HAP-1 (cell line): Measurements from ENCODE around the gene RPP25L.
"Not testable (repeated sequence)": the region's sequence is repeated elsewhere in the genome, so short reads cannot be mapped to it uniquely, and the experiment has no call there.

Source experiments
- DNase-seq, 2 experiments: peaks; one replicate each; pipeline ENCODE4 v3.0.0-alpha.2; 2016 to 2020; ENCODE audit warnings: low spot score in 2 of 2
- H3K27me3 ChIP-seq: fragments of 250-450 bp; sonication (Bioruptor Pico); 2 replicates; pipeline ENCODE4 v1.5.1; 2020; ENCODE audit warnings: low read depth, mild to moderate bottlenecking, moderate library complexity
- H3K36me3 ChIP-seq: fragments of 250-450 bp; sonication (Bioruptor Pico); replicated peaks from 2 replicates; pipeline ENCODE4 v1.5.1; 2020; ENCODE audit warnings: mild to moderate bottlenecking
- H3K4me1 ChIP-seq: fragments of 250-450 bp; sonication (Bioruptor Pico); 2 replicates; pipeline ENCODE4 v1.5.1; 2020; ENCODE audit warnings: mild to moderate bottlenecking
- H3K4me3 ChIP-seq: fragments of 250-450 bp; sonication (Bioruptor Pico); 2 replicates; pipeline ENCODE4 v1.5.1; 2020; ENCODE audit warnings: mild to moderate bottlenecking, moderate library complexity
- H3K9me3 ChIP-seq: fragments of 250-450 bp; sonication (Bioruptor Pico); 2 replicates; pipeline ENCODE4 v1.5.1; 2020; ENCODE audit warnings: mild to moderate bottlenecking, moderate library complexity
- in situ Hi-C: fragments of 300-500 bp; cut with MboI; formaldehyde crosslinking; loops from 3 replicates; pipeline ENCODE4 v1.14.3; 2020; ENCODE audit warnings: low sequenced_read_pairs, inconsistent platforms, mixed read lengths

RPP25L gene

DNA sequence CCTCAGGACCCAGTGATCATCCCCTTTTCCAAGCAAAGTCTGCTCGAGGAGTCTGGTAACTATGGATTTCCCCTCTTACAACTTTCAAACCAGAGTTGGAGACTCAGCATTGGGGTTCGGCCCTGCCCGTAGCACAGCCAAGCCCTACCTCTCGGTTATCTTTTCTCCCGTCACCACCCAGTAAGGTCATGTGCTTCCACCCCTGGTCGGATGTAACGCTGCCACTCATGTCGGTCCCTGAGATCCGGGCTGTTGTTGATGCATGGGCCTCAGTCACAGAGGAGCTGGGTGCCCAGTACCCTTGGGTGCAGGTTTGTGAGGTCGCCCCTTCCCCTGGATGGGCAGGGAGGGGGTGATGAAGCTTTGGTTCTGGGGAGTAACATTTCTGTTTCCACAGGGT, 35.8 kb upstream of the RPP25L start:
- Histone ChIP-seq H3K4me1 (peaks cover 10% of the 10 kb centered on the region), H3K36me3 (peaks cover 15% of the 10 kb centered on the region), H3K4me3 (peak overlapping the region; percentile 58), H3K27me3 (no peaks in the 10 kb centered on the region), H3K9me3 (no peaks in the 10 kb centered on the region)
- in situ Hi-C loops = no loop called here
- no peak for DNase-seq

DNA sequence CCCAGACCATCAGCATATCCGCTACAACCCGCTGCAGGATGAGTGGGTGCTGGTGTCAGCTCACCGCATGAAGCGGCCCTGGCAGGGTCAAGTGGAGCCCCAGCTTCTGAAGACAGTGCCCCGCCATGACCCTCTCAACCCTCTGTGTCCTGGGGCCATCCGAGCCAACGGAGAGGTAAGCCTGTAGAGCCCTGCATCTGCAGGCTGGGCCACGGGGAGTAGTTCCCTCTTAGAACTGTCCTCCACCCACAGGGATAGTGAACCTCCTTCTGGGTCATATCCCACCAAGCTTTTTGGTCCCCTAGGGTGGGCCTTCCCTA, 35.1 kb upstream of the RPP25L start:
- Histone ChIP-seq H3K4me1 (peaks cover 7% of the 10 kb centered on the region), H3K4me3 (peak overlapping the region; percentile 58), H3K27me3 (no peaks in the 10 kb centered on the region), H3K9me3 (no peaks in the 10 kb centered on the region), H3K36me3 (peaks cover 15% of the 10 kb centered on the region)
- DNase-seq = no peak
- in situ Hi-C loops = no loop called here

DNA sequence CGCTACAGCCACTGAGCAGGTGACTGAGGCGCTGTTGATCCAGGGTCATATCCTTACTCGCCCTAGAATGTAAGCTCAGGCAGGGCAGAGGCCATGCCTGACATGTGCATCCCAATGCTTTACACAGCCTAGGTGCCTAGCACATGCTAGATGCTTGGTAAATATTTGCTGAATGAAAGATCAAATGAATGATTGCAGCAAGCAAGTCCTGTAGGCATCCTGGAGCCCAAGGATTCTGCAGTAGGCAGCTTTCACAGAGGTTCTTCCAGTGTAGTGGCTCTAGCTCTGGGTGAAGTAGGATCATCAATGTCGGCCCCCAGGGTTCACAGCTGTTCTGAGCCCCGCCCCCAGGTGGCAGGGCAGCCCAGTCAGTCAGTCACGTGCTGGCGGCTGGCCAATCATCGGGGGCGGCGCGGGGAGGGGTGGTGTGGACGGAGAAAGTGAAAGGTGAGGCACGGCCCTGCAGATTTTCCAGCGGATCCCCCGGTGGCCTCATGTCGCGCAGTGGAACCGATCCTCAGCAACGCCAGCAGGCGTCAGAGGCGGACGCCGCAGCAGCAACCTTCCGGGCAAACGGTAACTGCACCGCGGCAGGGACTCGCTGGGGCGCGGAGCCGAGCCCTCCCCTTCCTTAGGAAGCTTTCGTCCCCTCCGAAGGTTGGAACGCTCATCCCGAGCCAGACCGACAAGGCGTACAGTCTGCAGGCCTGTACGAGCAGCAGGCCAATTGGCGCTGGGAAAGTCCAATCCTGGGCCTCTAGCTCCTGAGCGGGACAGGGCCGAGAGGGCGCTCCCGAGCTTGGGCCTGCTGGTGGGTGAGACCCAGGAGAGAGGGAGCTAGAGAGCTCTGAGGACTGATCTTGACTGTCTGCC, 34.5 kb upstream of the RPP25L start, which contains the start of gene GALT:
Gene GALT (plus strand): TSS at position 465 of the 873 bp plus-strand sequence. CDS start 30 bp downstream, at position 495.
- peak within 1 kb of the TSS; percentile 58 for H3K4me3 ChIP-seq
- no peaks in the 10 kb centered on the region for H3K27me3 ChIP-seq
- peaks cover 15% of the 10 kb centered on the region for H3K36me3 ChIP-seq
- peaks cover 4% of the 10 kb centered on the region for H3K4me1 ChIP-seq
- DNase-seq = peak; percentile 88 to 99
- in situ Hi-C loops = no loop called here
- no peaks in the 10 kb centered on the region for H3K9me3 ChIP-seq

DNA sequence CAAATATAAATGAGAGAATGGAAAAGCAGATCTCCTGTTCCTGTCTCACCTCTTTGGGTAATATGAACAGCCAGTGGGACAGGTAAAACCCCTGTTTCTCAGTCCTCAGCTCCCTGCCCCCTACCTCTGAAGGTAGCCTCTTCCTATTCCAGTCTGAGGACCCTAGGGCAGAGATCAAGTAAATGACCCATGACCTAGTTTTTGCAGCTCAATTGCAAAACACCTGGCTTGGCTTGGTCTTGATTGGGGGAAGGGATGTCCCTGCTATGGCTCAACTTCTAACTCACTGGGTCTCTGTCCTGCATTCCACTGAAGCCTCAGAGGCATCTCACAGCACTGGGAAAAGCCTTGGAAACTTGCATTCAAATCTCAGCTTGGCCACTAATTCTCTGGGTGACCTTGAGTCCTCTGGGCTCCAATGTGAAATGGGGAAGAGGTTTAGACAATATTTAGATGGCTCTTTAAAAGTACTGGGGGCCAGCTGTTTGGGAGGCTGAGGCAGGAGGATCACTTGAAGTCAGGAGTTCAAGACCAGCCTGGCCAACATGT, 32.9 kb upstream of the RPP25L start:
- in situ Hi-C loops = no loop called here
- H3K27me3 ChIP-seq = no peaks in the 10 kb centered on the region
- no peak overlapping the region for H3K4me3 ChIP-seq
- H3K9me3 ChIP-seq = no peaks in the 10 kb centered on the region
- peaks cover 15% of the 10 kb centered on the region for H3K36me3 ChIP-seq
- H3K4me1 ChIP-seq = peaks cover 4% of the 10 kb centered on the region
- no peak for DNase-seq

DNA sequence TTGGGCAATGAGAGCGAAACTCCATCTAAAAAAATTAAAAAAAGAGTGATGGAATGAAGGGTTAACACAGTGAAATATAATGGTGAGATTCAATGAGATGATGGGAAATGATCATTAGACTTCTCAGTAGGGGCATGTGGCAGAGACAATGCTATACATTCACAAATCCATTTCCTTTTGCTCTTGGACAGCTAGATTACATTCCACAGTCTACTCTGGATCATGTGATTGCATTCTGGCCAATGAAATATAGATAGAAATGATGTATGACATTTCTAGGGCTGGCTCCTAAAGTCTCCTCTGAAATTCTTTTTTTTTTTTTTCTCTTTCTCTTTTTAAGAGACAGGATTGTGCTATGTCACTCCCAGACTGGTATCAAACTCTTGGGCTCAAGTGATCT, 30.8 kb upstream of the RPP25L start:
- Histone ChIP-seq H3K9me3 (no peaks in the 10 kb centered on the region), H3K4me3 (no peak overlapping the region), H3K36me3 (no peaks in the 10 kb centered on the region), H3K27me3 (no peaks in the 10 kb centered on the region), H3K4me1 (peaks cover 10% of the 10 kb centered on the region)
- no peak for DNase-seq
- in situ Hi-C loops = no loop called here

DNA sequence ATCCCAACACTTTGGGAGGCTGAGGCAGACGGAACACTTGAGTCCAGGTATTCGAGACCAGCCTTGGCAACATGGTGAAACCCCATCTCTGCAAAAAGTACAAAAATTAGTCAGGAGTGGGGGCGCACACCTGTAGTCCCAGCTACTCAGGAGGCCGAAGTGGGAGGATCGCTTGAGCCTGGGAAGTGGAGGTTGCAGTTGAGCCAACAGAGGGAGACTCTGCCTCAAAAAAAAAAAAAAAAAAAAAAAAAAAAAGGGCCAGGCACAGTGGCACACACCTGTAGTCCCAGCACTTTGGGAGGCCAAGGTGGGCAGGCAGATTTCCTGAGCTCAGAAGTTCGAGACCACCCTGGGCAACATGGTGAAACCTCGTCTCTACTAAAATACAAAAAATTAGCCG, 27.4 kb upstream of the RPP25L start:
- Histone ChIP-seq H3K36me3 (peaks cover 17% of the 10 kb centered on the region), H3K4me1 (peaks cover 12% of the 10 kb centered on the region)
- H3K4me3 ChIP-seq, DNase-seq, in situ Hi-C loops, H3K9me3 ChIP-seq, H3K27me3 ChIP-seq: not testable (repeated sequence)

DNA sequence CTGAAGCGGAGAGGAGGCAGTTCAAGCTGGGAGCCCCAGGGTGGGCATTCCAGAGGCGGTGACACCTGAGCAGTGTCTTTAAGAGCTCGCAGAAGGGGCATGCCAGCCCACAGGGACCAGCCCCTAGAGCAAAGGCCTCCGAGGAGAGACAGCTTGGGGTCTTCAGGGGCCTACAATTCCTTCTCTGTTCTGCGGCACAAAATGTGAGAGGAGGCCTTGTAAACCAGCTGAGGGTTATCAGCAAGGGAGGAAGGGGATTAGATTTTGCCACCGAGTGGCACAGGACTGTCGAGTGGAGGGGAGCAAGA, 26.2 kb upstream of the RPP25L start:
- Histone ChIP-seq H3K9me3 (no peaks in the 10 kb centered on the region), H3K4me1 (peaks cover 12% of the 10 kb centered on the region), H3K4me3 (peak overlapping the region; percentile 66), H3K27me3 (no peaks in the 10 kb centered on the region), H3K36me3 (peaks cover 17% of the 10 kb centered on the region)
- DNase-seq = no peak
- in situ Hi-C loops = no loop called here

DNA sequence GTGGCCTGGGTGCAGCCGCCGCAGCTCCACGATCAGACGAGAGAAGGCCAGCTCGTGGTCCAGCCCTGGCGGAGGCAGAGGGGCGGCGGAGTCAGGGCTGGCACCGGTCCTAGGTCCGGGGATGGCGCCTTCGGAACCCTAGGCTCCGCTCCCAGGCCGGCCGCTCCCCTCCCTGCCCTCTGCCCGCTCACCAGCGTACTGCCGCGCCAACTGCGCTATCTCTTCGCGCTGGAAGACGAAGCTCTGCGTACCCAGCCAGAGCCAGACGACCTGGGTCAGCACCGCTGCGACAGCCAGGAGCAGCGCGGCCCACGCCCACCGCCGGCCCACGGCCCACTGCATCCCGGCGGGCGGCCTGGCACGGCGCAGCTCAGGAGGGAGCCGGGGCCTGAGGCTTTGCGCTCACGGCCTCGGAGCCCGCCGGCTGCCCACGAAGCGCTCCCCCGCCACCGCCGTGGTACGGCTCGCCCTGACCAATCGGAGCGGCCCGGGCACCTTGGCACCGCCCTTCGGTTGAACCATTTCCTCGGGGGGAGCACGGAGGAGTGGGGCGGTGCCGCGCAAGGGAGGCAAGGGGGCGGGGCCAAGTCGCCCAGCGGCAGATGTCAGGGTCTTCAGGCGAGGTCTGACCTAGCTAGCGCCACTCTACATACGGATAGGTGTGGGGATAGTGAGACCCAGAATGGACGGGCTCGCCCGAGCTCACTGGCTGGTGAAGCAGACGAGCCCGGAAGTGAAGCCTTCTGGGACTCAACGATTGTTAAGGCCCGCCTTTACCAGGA, 25.6 kb upstream of the RPP25L start, which contains the start of gene SIGMAR1:
Gene SIGMAR1 (minus strand): TSS at position 432 of the 782 bp plus-strand sequence. CDS start 90 bp downstream, at position 342.
- Histone ChIP-seq H3K9me3 (no peaks in the 10 kb centered on the region), H3K27me3 (no peaks in the 10 kb centered on the region), H3K4me1 (peaks cover 12% of the 10 kb centered on the region), H3K36me3 (peaks cover 17% of the 10 kb centered on the region), H3K4me3 (peak within 1 kb of the TSS; percentile 66)
- DNase-seq = peak; percentile 87 to 97
- in situ Hi-C loops = no loop called here

DNA sequence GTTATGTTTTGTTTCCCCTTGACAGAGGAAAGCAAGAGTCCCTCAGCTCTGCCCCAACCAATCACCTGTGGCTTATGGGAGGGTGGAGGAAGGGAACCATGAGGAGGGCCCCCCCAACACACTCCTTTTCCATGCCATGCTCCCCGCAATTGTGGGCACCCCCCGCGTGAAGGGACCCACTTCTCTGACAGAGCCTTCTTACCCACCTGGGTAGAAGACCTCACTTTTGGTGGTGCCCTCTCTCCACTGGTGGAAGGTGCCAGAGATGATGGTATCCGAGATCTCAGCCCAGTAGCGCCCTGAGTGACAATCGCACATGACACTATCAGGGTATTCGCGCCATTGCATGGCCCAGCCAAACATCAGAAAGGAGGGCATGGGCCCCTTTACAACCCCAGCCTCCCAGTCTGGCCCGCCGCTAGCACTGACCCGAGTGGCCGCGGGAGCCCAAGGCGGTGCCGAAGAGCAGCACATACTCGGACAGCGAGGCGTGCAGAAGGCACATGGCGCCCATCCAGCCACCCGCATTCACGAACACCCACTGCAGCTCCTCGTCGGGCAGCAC, 25.0 kb upstream of the RPP25L start:
- Histone ChIP-seq H3K9me3 (no peaks in the 10 kb centered on the region), H3K4me3 (peak overlapping the region; percentile 66), H3K36me3 (peaks cover 17% of the 10 kb centered on the region), H3K4me1 (peaks cover 12% of the 10 kb centered on the region), H3K27me3 (no peaks in the 10 kb centered on the region)
- in situ Hi-C loops = no loop called here
- DNase-seq = no peak

DNA sequence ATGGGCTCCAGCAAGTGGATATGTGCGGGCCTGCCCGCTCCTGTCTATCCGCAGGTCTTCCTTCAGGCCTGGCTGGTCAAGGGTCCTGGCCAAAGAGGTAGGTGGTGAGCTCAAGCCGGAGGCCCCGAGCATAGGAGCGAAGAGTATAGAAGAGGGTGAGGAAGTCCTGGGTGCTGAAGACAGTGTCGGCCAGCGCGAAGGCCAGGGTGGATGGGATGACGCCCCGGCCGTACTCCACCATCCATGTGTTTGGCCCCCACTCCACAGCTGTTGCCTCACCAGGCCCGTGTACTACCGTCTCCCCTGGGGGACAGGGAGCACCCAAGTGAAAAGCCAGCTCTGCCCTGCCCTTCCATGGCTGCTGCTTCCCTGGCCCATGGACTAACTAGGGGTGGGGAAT, 23.7 kb upstream of the RPP25L start:
- H3K4me1 ChIP-seq = peaks cover 12% of the 10 kb centered on the region
- H3K27me3 ChIP-seq = peaks cover 3% of the 10 kb centered on the region
- H3K9me3 ChIP-seq = no peaks in the 10 kb centered on the region
- no peak for DNase-seq
- H3K36me3 ChIP-seq = peaks cover 17% of the 10 kb centered on the region
- H3K4me3 ChIP-seq = no peak overlapping the region
- in situ Hi-C loops = no loop called here

DNA sequence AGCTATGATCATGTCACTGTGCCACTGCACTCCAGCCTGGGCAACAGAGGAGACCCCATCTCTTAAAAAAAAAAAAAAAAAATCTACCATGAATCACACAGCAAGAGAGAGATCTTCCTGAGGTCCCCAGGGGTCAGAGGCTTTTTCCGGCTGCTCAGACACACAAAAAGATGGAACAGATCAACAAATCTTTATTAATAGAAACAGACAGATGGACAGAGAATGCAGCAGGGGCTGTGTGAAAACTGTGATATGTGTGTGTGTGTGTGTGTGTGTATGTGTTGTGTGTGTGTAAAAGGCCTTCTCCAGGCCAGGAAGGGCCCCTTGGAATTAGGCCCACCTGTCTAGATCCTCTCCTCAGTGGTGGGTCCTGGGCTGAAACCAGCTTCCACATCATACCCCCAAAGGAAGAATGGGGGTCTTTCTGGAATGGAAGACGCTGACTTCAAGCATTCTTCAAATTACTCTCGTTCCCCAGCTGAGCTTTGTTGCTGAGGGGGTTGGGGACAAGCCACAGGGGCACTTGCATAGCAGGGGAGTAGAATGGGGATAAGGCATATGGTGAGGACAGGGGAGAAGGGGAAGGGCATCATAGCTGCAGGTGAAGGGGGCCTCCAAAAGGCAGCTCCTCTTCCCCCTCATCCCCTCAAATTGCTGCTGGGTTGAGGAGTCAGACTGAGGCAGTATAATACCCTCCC, 22.8 kb upstream of the RPP25L start:
- Histone ChIP-seq H3K4me3 (no peak overlapping the region), H3K27me3 (peaks cover 11% of the 10 kb centered on the region), H3K36me3 (peaks cover 17% of the 10 kb centered on the region), H3K9me3 (no peaks in the 10 kb centered on the region), H3K4me1 (peaks cover 12% of the 10 kb centered on the region)
- no peak for DNase-seq
- in situ Hi-C loops = no loop called here

DNA sequence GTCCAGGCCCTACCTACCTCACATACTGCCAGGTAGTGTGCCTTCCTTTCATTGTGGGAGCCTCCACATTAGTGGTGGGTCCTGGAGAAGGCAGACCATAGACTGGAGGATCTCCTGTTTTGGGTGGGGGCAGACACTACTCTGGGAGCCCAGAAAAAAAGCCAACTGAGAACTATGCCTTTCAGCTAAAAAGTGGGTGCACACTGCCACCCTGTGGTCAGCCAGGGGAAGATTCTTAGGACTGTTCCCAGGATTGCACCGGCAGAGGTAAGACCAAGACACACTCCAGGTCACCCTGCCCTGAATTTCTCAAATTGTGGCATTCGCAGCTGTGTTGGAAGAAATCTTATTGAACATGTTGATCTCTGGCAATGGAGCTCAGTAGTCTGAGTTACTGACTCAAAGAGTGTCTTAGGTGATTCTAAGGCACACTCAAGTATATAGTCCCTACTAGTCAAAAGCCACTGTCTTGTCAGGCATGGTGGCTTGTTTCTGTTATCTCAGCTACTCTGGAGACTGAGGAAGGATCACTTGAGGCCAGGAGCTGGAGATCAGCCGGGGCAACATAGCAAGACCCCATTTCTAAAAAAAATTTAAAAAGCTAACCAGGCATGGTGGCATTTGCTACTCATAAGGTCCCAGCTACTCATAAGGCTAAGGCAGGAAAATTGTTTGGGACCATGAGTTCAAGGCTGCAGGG, 22.1 kb upstream of the RPP25L start:
- Histone ChIP-seq H3K4me3 (no peak overlapping the region), H3K36me3 (peaks cover 17% of the 10 kb centered on the region), H3K4me1 (peaks cover 12% of the 10 kb centered on the region), H3K9me3 (no peaks in the 10 kb centered on the region), H3K27me3 (peaks cover 18% of the 10 kb centered on the region)
- in situ Hi-C loops = no loop called here
- peak; percentile 77 to 82 for DNase-seq

DNA sequence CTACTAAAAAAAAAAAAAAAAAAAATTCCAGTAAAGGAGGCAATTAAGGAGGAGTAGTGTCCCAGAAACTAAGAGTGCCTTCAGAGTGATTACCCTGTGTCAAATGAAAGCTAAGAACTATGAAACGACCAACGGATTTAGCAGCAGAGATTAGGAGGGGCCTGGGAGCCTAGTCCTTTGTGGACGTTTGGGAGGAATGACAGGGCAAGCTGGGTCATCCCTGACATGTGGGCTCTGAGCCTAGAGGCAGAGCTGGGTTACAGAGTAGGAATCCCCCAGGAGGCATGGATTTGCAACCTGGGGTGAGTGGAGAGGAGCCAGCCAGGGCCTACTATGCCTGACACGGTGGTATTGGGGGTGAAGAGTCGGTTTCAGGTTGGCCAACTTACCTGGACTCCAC, 21.3 kb upstream of the RPP25L start:
- H3K4me1 ChIP-seq = peaks cover 9% of the 10 kb centered on the region

More for the DNA sequence above, 21.3 kb upstream of the RPP25L start:
- Histone ChIP-seq H3K36me3 (peaks cover 17% of the 10 kb centered on the region), H3K27me3 (peaks cover 26% of the 10 kb centered on the region), H3K9me3 (no peaks in the 10 kb centered on the region), H3K4me3 (no peak overlapping the region)
- in situ Hi-C loops = no loop called here
- no peak for DNase-seq
